ENCODE data around the gene PRKCH.

- TF ChIP-seq TAF1 (IDR thresholded peaks at IDR 0.05; ENCODE audit: borderline replicate concordance, insufficient read depth, low read length) (no peak), POLR2AphosphoS5 (IDR thresholded peaks at IDR 0.05; ENCODE audit: low read depth, low read length) (no peak), SIN3A (IDR thresholded peaks at IDR 0.05; ENCODE audit: borderline replicate concordance, insufficient read depth, low read length) (no peak)
Observed at GRCh38 chr14:61437381-61437780, 116.0 kb downstream of the PRKCH start.
